Hepatocyte (in vitro differentiated cells): Measurements from ENCODE around the gene SMIM35. TPM values are rescaled to one million over a fixed set of nuclear protein-coding genes. Genes with fewer than 3 reads are reported as not detected.

Experiments used
- DNase-seq: peaks from one replicate; pipeline ENCODE4 v3.0.0-alpha.2; 2016; ENCODE audit warnings: low spot score
- H2AFZ ChIP-seq: fragments of 200-600 bp; sonication (generic); 2 replicates; pipeline ENCODE4 v1.6.0; 2016; ENCODE audit warnings: antibody characterized with exemption, mild to moderate bottlenecking
- H3K27ac ChIP-seq: fragments of 200-600 bp; sonication (generic); 2 replicates; pipeline ENCODE4 v1.5.1; 2016; ENCODE audit warnings: mild to moderate bottlenecking
- H3K27me3 ChIP-seq: fragments of 200-600 bp; sonication (generic); 2 replicates; pipeline ENCODE4 v1.6.1; 2016
- H3K36me3 ChIP-seq: fragments of 200-600 bp; sonication (generic); replicated peaks from 2 replicates; pipeline ENCODE4 v1.5.1; 2016; ENCODE audit warnings: low read depth; ENCODE audit not compliant: insufficient read depth
- H3K4me1 ChIP-seq: fragments of 200-600 bp; sonication (generic); 2 replicates; pipeline ENCODE4 v1.5.1; 2016; ENCODE audit warnings: mild to moderate bottlenecking, moderate library complexity; ENCODE audit not compliant: insufficient read depth
- H3K4me2 ChIP-seq: fragments of 200-600 bp; sonication (generic); 2 replicates; pipeline ENCODE4 v1.6.0; 2016
- H3K4me3 ChIP-seq: fragments of 200-600 bp; sonication (generic); 2 replicates; pipeline ENCODE4 v1.5.1; 2016; ENCODE audit warnings: mild to moderate bottlenecking
- H3K79me2 ChIP-seq: fragments of 200-600 bp; sonication (generic); 2 replicates; pipeline ENCODE4 v1.6.0; 2017; ENCODE audit warnings: mild to moderate bottlenecking
- H3K9me2 ChIP-seq: fragments of 200-600 bp; sonication (generic); replicated peaks from 2 replicates; pipeline ENCODE4 v1.6.0; 2017; ENCODE audit warnings: mild to moderate bottlenecking; ENCODE audit not compliant: insufficient read depth
- H3K9me3 ChIP-seq: fragments of 200-600 bp; sonication (generic); 2 replicates; pipeline ENCODE4 v1.5.1; 2016; ENCODE audit warnings: low read depth, mild to moderate bottlenecking
- H4K20me1 ChIP-seq: fragments of 200-600 bp; sonication (generic); 2 replicates; pipeline ENCODE4 v1.6.0; 2016; ENCODE audit warnings: mild to moderate bottlenecking; ENCODE audit not compliant: insufficient read depth, poor library complexity, severe bottlenecking
- EZH2 ChIP-seq: fragments of 200-600 bp; sonication (generic); IDR thresholded peaks from 2 replicates; pipeline ENCODE4 v1.6.1; 2016; ENCODE audit warnings: antibody characterized with exemption, mild to moderate bottlenecking, borderline replicate concordance
- EZH2phosphoT487 ChIP-seq: fragments of 200-600 bp; sonication (generic); IDR thresholded peaks from one replicate; pipeline ENCODE4 v1.6.1; 2018; ENCODE audit warnings: antibody characterized with exemption, mild to moderate bottlenecking, low read depth, moderate library complexity; ENCODE audit not compliant: unreplicated experiment, severe bottlenecking
- WGBS: methylation state at CpG from one replicate; pipeline ENCODE4 v1.1.6; 2016; ENCODE audit warnings: low lambda C conversion rate; ENCODE audit errors: missing lambda C conversion rate; 5-methylcytosine and 5-hydroxymethylcytosine counted together
- polyA plus RNA-seq: library from polyadenylated mRNA; unstranded; fragments of >200 nt; fragmentation: Nextera tagmentation; extraction: Ambion mirVana; gene quantifications from 2 replicates; pipeline ENCODE4 v1.2.1, GENCODE V29; 2016
- total RNA-seq: library from RNA; depleted of rRNA; stranded (reverse); fragments of >200 nt; gene quantifications from 2 replicates; pipeline ENCODE4 v1.2.3, GENCODE V29; 2014
- TF ChIP-seq, protein P1 (sequence below): fragments of 200-600 bp; sonication (generic); IDR thresholded peaks from 2 replicates; pipeline ENCODE4 v1.5.1; 2016; ENCODE audit warnings: antibody characterized with exemption, mild to moderate bottlenecking; ENCODE audit not compliant: poor library complexity

SMIM35 gene
- total and polyA plus RNA-seq, 2 experiments from 2014 or later = 0.03 TPM; not detected in 1

DNA sequence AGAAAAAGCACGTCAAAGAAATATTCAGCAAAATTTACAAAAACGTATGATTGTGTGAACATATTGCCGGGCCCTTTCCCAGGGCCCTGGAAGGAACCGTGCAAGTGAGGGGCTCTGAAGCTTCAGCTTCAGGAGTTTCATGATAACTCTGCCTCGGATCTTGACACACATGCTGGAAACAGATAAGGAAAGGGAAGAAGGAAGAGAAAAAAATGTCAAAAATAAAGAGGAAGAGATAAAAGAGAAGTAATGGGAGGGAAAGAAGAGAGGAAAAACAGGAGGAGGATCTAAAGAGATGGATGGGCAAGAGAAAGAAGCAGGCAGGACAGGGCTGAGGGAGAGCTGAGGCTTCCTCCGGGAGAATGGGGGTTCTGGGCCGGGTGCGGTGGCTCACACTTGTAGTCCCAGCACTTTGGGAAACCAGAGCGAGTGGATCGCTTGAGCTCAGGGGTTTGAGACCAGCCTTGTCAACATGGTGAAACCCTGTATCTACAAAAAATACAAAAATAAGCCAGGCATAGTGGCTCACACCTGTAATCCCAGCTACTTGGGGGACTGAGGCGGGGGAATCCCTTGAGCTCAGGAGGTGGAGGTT lies 12.6 kb downstream of the SMIM35 start:
- H3K27me3 ChIP-seq = no peaks in the 10 kb centered on the region
- H3K4me1 ChIP-seq = peaks cover 18% of the 10 kb centered on the region
- DNase-seq = no peak
- WGBS = 86% methylated on average over 11 of the region's 11 CpGs
- H3K9me2 ChIP-seq = no peaks in the 10 kb centered on the region
- TF ChIP-seq, protein P1, sequence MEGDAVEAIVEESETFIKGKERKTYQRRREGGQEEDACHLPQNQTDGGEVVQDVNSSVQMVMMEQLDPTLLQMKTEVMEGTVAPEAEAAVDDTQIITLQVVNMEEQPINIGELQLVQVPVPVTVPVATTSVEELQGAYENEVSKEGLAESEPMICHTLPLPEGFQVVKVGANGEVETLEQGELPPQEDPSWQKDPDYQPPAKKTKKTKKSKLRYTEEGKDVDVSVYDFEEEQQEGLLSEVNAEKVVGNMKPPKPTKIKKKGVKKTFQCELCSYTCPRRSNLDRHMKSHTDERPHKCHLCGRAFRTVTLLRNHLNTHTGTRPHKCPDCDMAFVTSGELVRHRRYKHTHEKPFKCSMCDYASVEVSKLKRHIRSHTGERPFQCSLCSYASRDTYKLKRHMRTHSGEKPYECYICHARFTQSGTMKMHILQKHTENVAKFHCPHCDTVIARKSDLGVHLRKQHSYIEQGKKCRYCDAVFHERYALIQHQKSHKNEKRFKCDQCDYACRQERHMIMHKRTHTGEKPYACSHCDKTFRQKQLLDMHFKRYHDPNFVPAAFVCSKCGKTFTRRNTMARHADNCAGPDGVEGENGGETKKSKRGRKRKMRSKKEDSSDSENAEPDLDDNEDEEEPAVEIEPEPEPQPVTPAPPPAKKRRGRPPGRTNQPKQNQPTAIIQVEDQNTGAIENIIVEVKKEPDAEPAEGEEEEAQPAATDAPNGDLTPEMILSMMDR = no peak
- no peak for TF ChIP-seq EZH2phosphoT487
- TF ChIP-seq EZH2 = no peak
- H3K4me3 ChIP-seq = no peak overlapping the region
- H3K4me2 ChIP-seq = no peak overlapping the region
- no peak overlapping the region for H3K27ac ChIP-seq
- H3K79me2 ChIP-seq = no peaks in the 10 kb centered on the region
- no peak overlapping the region for H2AFZ ChIP-seq
- no peaks in the 10 kb centered on the region for H3K9me3 ChIP-seq
- no peaks in the 10 kb centered on the region for H3K36me3 ChIP-seq
- H4K20me1 ChIP-seq = no peaks in the 10 kb centered on the region

DNA sequence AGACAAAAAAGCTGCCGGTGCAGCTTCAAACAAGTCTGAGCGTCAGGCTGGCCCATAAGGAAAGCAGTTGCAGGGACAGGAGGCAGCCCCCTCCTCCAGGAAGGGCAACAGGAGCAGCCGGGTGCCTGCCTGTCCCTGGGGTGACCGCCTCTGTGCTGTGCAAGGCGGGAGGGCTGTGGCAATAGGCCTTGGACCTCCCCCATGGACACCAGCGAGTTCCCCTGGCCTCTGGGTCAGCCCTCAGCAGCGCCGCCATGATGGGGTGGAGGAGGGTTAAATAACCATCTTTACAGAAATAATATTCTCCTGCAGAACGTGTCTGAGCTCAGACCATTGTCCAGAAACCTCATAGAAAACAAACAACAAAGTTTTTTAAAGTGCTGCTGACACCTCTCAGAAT lies 13.2 kb downstream of the SMIM35 start:
- no peaks in the 10 kb centered on the region for H3K36me3 ChIP-seq
- peaks cover 13% of the 10 kb centered on the region for H3K4me1 ChIP-seq
- no peaks in the 10 kb centered on the region for H3K9me3 ChIP-seq
- no peak for DNase-seq
- no peak overlapping the region for H2AFZ ChIP-seq
- 85% methylated on average over 9 of the region's 9 CpGs for WGBS
- no peaks in the 10 kb centered on the region for H4K20me1 ChIP-seq
- TF ChIP-seq EZH2 (no peak), EZH2phosphoT487 (no peak)
- TF ChIP-seq, protein P1 = no peak
- H3K9me2 ChIP-seq = no peaks in the 10 kb centered on the region
- H3K4me2 ChIP-seq = no peak overlapping the region
- no peak overlapping the region for H3K4me3 ChIP-seq
- no peaks in the 10 kb centered on the region for H3K79me2 ChIP-seq
- H3K27me3 ChIP-seq = no peaks in the 10 kb centered on the region
- H3K27ac ChIP-seq = no peak overlapping the region

DNA sequence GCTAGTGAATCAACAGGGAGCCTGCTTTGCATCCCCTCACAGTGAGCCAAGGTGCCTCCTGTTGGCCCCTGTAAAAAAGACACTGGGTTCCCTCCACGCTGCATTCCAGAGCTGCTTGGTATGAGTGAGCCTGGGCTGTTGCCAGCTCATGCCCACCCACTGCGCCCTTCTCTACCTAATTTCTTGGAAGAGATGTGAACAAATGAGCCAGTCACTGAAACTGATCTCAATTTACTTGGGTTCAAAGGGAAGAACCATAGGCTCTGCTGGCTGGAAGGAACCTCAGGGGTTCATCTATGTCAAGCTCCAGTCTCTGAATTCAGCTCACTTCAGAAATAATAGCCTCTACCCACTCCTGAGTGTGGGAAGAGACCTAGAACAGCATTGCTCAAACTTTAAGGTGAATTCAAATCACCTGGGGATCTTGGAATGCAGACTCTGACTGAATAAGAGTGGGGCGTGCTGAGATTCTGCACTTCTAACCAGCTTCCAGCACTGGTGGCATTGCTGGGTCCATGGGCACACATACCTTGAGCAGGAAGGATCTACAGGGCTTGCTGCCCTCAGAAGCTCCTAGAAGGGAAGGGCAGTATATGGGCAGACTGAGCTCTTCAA lies 15.2 kb downstream of the SMIM35 start:
- H3K4me1 ChIP-seq = peaks cover 5% of the 10 kb centered on the region
- TF ChIP-seq EZH2 (no peak), EZH2phosphoT487 (no peak)
- TF ChIP-seq, protein P1 = no peak
- no peaks in the 10 kb centered on the region for H4K20me1 ChIP-seq
- no peak overlapping the region for H3K27ac ChIP-seq
- no peaks in the 10 kb centered on the region for H3K9me3 ChIP-seq
- H3K4me3 ChIP-seq = no peak overlapping the region
- no peaks in the 10 kb centered on the region for H3K9me2 ChIP-seq
- H3K4me2 ChIP-seq = no peak overlapping the region
- 93% methylated on average over 3 of the region's 3 CpGs for WGBS
- H3K36me3 ChIP-seq = no peaks in the 10 kb centered on the region
- no peak for DNase-seq
- H3K27me3 ChIP-seq = no peaks in the 10 kb centered on the region
- H3K79me2 ChIP-seq = no peaks in the 10 kb centered on the region
- H2AFZ ChIP-seq = no peak overlapping the region
